ENCODE data around the gene CTDSPL. TPM values are rescaled to one million over a fixed set of nuclear protein-coding genes. Genes with fewer than 3 reads are reported as not detected.

CTDSPL gene
- total and polyA plus RNA-seq, 10 of the 15 experiments (the other 5 are each of a cell fraction or from before 2014, with no cell fraction given): 0.05 to 0.51 (median 0.18) TPM; not detected in 6

GRCh38 chr3:37981348-37981664 lies 119.6 kb downstream of the CTDSPL start:
- DNase-seq (ENCODE audit: low read depth, low spot score) (no peak), FAIRE-seq (no peak), ATAC-seq (no peak)
- ChIA-PET SMC1A (ENCODE audit: uncharacterized antibody, unreplicated experiment) (no interaction called here), CTCF (interaction anchor here (0.6 to 5.4 kb wide), 4 partner anchors 15 to 132 kb away, joined by 3 to 38 read pairs (median 4); no protein-coding TSS in a partner anchor), POLR2A (interaction anchor here (0.6 kb wide), 1 partner anchor 23 kb away, joined by 3 read pairs; no protein-coding TSS in a partner anchor), RAD21 (ENCODE audit: unreplicated experiment) (no interaction called here)
- no peaks in the 10 kb centered on the region for H3K36me3 ChIP-seq (ENCODE audit: control insufficient read depth in 2 of 2, insufficient read depth in 2 of 2, low read length in 1 of 2)
- intact Hi-C loops (cut with micrococcal nuclease; ENCODE audit: unreplicated experiment): no loop called here
- no peak overlapping the region for H3K9ac ChIP-seq (ENCODE audit: control insufficient read depth, insufficient read depth, low read length)
- 4% methylated on average over 2 of the region's 2 CpGs for WGBS (ENCODE audit: insufficient coverage, insufficient replicate concordance, low lambda C conversion rate, missing lambda C conversion rate)
- no peaks in the 10 kb centered on the region for H3K4me1 ChIP-seq (ENCODE audit: control insufficient read depth, insufficient read depth, low read length)
- no peaks in the 10 kb centered on the region; a peak in 2 of 4 replicates for H3K27me3 ChIP-seq (replicated peaks in 1 of 2; ENCODE audit: control insufficient read depth in 2 of 2, insufficient read depth in 2 of 2, low read length in 1 of 2)
- no peak overlapping the region for H3K4me3 ChIP-seq
- no peaks in the 10 kb centered on the region for H3K79me2 ChIP-seq (ENCODE audit: control insufficient read depth, insufficient read depth, low read length)
- no peaks in the 10 kb centered on the region for H4K20me1 ChIP-seq (ENCODE audit: control insufficient read depth, insufficient read depth)
- H3K9me3 ChIP-seq (replicated peaks; ENCODE audit: control insufficient read depth, insufficient read depth, low read length): no peaks in the 10 kb centered on the region
- H3K4me2 ChIP-seq (ENCODE audit: control insufficient read depth, insufficient read depth): no peak overlapping the region
- TF ChIP-seq SREBF2 (IDR thresholded peaks at IDR 0.05; ENCODE audit: low read length) (no peak), ZBTB11 (CRISPR knock-in tag; IDR thresholded peaks at IDR 0.05) (no peak), ZNF592 (IDR thresholded peaks at IDR 0.05) (no peak), BCLAF1 (IDR thresholded peaks at IDR 0.05) (no peak), ZNF384 (IDR thresholded peaks at IDR 0.05; ENCODE audit: borderline replicate concordance, low read depth, low read length) (no peak), KDM1A (IDR thresholded peaks at IDR 0.05; ENCODE audit: borderline replicate concordance) (no peak), NR2C1 (IDR thresholded peaks at IDR 0.05) (no peak), RUNX3 (IDR thresholded peaks at IDR 0.05; ENCODE audit: low read length) (no peak), POLR2AphosphoS5 (IDR thresholded peaks at IDR 0.05; ENCODE audit: low read length) (no peak), ZNF24 (IDR thresholded peaks at IDR 0.05) (no peak), SMAD1 (IDR thresholded peaks at IDR 0.05; ENCODE audit: low read depth, partially characterized antibody) (no peak), SMAD5 (IDR thresholded peaks at IDR 0.05; ENCODE audit: low read depth) (no peak)
- TF ChIP-seq, protein P1, sequence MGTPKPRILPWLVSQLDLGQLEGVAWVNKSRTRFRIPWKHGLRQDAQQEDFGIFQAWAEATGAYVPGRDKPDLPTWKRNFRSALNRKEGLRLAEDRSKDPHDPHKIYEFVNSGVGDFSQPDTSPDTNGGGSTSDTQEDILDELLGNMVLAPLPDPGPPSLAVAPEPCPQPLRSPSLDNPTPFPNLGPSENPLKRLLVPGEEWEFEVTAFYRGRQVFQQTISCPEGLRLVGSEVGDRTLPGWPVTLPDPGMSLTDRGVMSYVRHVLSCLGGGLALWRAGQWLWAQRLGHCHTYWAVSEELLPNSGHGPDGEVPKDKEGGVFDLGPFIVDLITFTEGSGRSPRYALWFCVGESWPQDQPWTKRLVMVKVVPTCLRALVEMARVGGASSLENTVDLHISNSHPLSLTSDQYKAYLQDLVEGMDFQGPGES (IDR thresholded peaks at IDR 0.05): no peak
- H3K27ac ChIP-seq (ENCODE audit: control insufficient read depth, insufficient read depth): no peak overlapping the region
- in situ Hi-C loops (cut with MboI): no loop called here
- BruUV-seq (replicated peaks): no TSS peak
- H2AFZ ChIP-seq (ENCODE audit: control insufficient read depth, low read depth, low read length): no peak overlapping the region

Data from GM12878 (cell line).